ENCODE data around the gene FDX2. TPM values are rescaled to one million over a fixed set of nuclear protein-coding genes. Genes with fewer than 3 reads are reported as not detected.

FDX2 gene
- total RNA-seq, 2 donors from 2014 or later, result 20.9 to 29.9 TPM

DNA sequence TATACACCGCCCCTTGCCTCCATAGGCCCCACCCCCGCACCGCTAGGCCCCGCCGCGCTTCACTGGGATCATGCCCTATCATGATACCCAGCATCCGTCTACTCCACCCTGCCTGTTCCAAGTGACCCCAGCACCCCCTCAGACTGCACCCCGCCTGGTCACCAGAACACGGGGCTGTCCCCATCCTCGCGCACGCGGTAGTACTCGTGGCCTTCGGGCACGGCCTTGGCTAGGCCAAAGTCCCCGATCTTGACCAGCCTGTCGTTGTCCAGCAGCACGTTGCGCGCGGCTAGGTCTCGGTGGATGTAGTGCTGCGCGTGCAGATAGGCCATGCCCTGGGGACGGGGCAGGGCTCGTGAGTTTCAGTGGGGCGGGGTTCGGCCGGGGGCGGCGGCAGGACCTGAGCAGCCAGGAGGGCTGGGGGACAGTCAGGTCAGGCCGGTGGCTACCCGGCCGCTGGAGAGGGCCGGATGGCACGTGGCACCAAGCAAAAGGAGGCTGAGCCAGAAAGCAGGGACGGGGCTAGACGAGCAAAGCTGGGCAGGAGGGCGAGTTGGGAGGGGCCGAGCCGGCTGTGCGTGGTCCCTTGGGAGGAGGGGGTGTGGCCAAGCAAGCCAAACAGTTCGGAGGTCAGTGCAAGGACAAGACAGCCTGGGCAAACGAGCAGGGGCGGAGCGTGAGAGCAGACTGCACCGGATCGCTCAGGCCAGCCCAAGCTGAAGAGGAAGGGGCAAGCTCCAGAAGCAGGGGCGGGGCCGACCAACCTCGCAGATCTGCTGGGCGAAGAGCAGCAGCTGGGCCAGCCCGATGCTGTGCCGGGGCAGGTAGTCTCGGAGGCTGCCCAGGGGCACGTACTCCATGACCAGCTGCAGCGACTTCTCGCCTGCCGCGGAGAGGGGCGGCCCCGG lies 37.2 kb upstream of the FDX2 start:
- Histone ChIP-seq H3K4me3 (no peak overlapping the region), H3K9me3 (no peaks in the 10 kb centered on the region), H3K36me3 (peaks cover 4 to 8% of the 10 kb centered on the region in 2 donors), H3K4me1 (replicated peaks) (no peaks in the 10 kb centered on the region), H3K27ac (no peak overlapping the region), H3K27me3 (replicated peaks; ENCODE audit: insufficient read depth) (no peaks in the 10 kb centered on the region)
- TF ChIP-seq, protein P1, sequence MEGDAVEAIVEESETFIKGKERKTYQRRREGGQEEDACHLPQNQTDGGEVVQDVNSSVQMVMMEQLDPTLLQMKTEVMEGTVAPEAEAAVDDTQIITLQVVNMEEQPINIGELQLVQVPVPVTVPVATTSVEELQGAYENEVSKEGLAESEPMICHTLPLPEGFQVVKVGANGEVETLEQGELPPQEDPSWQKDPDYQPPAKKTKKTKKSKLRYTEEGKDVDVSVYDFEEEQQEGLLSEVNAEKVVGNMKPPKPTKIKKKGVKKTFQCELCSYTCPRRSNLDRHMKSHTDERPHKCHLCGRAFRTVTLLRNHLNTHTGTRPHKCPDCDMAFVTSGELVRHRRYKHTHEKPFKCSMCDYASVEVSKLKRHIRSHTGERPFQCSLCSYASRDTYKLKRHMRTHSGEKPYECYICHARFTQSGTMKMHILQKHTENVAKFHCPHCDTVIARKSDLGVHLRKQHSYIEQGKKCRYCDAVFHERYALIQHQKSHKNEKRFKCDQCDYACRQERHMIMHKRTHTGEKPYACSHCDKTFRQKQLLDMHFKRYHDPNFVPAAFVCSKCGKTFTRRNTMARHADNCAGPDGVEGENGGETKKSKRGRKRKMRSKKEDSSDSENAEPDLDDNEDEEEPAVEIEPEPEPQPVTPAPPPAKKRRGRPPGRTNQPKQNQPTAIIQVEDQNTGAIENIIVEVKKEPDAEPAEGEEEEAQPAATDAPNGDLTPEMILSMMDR (IDR thresholded peaks at IDR 0.05), result no peak
- TF ChIP-seq POLR2A (IDR thresholded peaks at IDR 0.05) (no peak), POLR2AphosphoS5 (IDR thresholded peaks at IDR 0.05) (no peak)
- no peak for DNase-seq (ENCODE audit: low spot score)
- intact Hi-C loops (cut with DNase I), result no loop called here
- 73% methylated on average over 63 of the region's 63 CpGs for WGBS

- no peak for TF ChIP-seq POLR2A (IDR thresholded peaks at IDR 0.05)
- TF ChIP-seq, protein P1 (IDR thresholded peaks at IDR 0.05), result no peak
- no peak for TF ChIP-seq POLR2AphosphoS5 (IDR thresholded peaks at IDR 0.05)
- intact Hi-C loops (cut with DNase I), result no loop called here
- 71% methylated on average over 10 of the region's 10 CpGs for WGBS
- Histone ChIP-seq H3K4me3 (no peak overlapping the region), H3K27ac (no peak overlapping the region), H3K9me3 (no peaks in the 10 kb centered on the region), H3K4me1 (replicated peaks) (no peaks in the 10 kb centered on the region), H3K36me3 (no peaks in the 10 kb centered on the region), H3K27me3 (replicated peaks; ENCODE audit: insufficient read depth) (no peaks in the 10 kb centered on the region)
- DNase-seq (ENCODE audit: low spot score), result no peak
These were observed 30.7 kb upstream of the FDX2 start for GRCh38 chr19:10346509-10346908.

- TF ChIP-seq POLR2A (IDR thresholded peaks at IDR 0.05) (no peak), POLR2AphosphoS5 (IDR thresholded peaks at IDR 0.05) (no peak)
- TF ChIP-seq, protein P1 (IDR thresholded peaks at IDR 0.05), result no peak
- no peaks in the 10 kb centered on the region for H3K27me3 ChIP-seq (replicated peaks; ENCODE audit: insufficient read depth)
- WGBS, result 43% methylated on average over 10 of the region's 10 CpGs
These were observed 29.0 kb upstream of the FDX2 start for GRCh38 chr19:10344780-10345179.

DNA sequence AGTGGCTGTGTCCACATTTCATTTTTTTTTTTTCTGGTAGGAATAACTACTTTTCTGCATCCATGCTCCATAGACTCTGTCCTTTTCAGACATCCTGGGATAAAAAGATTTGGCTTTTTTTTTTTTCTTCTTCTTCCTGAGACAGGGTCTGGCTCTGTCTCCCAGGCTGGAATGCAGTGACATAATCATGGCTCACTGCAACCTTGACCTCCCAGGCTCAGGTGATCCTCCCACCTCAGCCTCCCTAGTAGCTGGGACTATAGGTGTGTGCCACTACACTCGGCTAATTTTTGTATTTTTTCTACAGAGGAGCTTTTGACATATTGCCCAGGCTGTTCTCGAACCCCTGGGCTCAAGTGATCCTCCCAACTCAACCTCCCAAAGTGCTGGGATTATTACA lies 27.7 kb upstream of the FDX2 start:
- H3K4me3 ChIP-seq, result no peak overlapping the region
- H3K4me1 ChIP-seq (replicated peaks), result no peaks in the 10 kb centered on the region
- TF ChIP-seq, protein P1 (IDR thresholded peaks at IDR 0.05), result no peak
- no peak for TF ChIP-seq POLR2A (IDR thresholded peaks at IDR 0.05)
- no peak for TF ChIP-seq POLR2AphosphoS5 (IDR thresholded peaks at IDR 0.05)
- H3K27ac ChIP-seq, result no peak overlapping the region
- H3K9me3 ChIP-seq, result no peaks in the 10 kb centered on the region
- intact Hi-C loops (cut with DNase I), result no loop called here
- WGBS, result 92% methylated on average over 2 of the region's 2 CpGs
- no peaks in the 10 kb centered on the region for H3K36me3 ChIP-seq
- no peak for DNase-seq (ENCODE audit: low spot score)
- H3K27me3 ChIP-seq (replicated peaks; ENCODE audit: insufficient read depth), result no peaks in the 10 kb centered on the region

More at GRCh38 chr19:10344780-10345179, 29.0 kb upstream of the FDX2 start:
- H3K36me3 ChIP-seq, result no peaks in the 10 kb centered on the region
- intact Hi-C loops (cut with DNase I), result no loop called here
- DNase-seq (ENCODE audit: low spot score), result no peak
- H3K27ac ChIP-seq, result no peak overlapping the region
- H3K4me1 ChIP-seq (replicated peaks), result no peaks in the 10 kb centered on the region
- H3K9me3 ChIP-seq, result no peaks in the 10 kb centered on the region
- H3K4me3 ChIP-seq, result no peak overlapping the region

GRCh38 chr19:10339977-10340376 lies 24.2 kb upstream of the FDX2 start:
- Histone ChIP-seq H3K36me3 (no peaks in the 10 kb centered on the region), H3K4me1 (replicated peaks) (peaks cover 2% of the 10 kb centered on the region), H3K27ac (no peak overlapping the region), H3K9me3 (no peaks in the 10 kb centered on the region), H3K4me3 (no peak overlapping the region), H3K27me3 (replicated peaks; ENCODE audit: insufficient read depth) (no peaks in the 10 kb centered on the region)
- no peak for DNase-seq (ENCODE audit: low spot score)
- intact Hi-C loops (cut with DNase I), result no loop called here
- 89% methylated on average over 5 of the region's 5 CpGs for WGBS
- TF ChIP-seq POLR2A (IDR thresholded peaks at IDR 0.05) (no peak), POLR2AphosphoS5 (IDR thresholded peaks at IDR 0.05) (no peak)
- TF ChIP-seq, protein P1 (IDR thresholded peaks at IDR 0.05), result no peak

Data from prostate gland (tissue), 2 donors.